GM21515 (cell line): ENCODE data around the gene ME3.

Source experiments
- ATAC-seq: cut with Tn5 transposase; IDR thresholded peaks from one replicate; pipeline ENCODE4 v1.9.1; 2021; ENCODE audit not compliant: unreplicated experiment

The ME3 gene

GRCh38 chr11:86497310-86497709 is 175.1 kb downstream of the ME3 start:
- ATAC-seq = no peak

DNA sequence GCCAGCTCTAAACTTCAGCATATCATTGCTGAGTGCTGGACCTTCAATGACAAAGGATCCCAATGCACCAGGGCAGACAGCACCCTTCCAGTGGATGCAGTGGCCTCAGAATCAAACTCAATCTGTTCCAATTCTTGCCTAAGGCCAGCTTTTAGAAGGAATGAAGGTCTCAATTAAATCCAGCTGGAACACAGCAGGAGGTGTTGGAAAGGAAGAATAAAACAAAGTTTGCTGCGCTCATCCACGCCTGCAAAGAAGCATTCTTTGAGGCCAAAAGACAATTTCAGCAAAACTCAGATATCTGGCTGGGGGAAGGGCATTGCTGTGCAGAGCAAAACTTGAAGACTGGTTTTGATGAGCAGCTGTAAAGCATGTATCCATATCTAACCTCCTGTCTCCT is 177.1 kb downstream of the ME3 start:
- no peak for ATAC-seq

- ATAC-seq = no peak
Measured at GRCh38 chr11:86492370-86493010, 179.9 kb downstream of the ME3 start.

DNA sequence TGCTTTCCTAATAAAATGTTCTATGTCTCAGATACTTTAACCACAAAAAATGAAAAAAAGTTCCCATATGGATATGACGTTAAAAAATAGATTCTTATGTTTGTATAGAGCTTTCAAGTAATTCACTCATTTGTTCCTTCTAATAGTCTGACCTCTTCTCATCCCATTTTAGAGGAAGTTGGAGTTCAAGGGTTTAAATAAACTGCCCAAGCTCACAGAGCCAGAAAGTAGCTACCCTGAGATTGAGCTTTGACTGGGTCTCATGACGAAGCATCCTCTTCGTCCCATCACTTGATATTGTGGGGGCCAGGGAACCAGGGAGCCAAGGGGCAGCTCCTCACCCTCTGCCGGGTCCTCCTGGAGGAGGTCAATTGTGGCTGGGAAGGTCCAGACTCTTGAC is 181.4 kb downstream of the ME3 start:
- no peak for ATAC-seq

GRCh38 chr11:86490582-86490981 is 181.8 kb downstream of the ME3 start:
- no peak for ATAC-seq

DNA sequence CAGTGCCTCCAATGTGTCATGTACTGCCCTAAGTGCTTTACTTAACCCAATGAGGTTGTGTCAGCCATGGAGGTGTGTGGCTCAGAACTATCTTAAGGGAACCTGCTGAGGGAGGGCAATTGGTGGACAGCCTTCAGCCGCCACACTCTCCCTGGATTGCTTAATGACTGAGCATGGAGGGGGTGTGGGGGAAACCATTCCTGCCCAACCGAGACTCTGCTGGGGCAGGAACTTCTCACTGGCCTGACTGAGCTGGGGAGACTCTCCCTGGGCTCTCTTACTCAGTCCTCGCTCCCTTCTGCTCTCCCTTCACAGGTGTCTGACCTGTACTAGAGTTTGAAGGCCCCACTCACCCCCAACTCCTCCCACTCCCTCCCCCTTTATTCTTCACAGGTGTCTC is 183.0 kb downstream of the ME3 start:
- no peak for ATAC-seq

DNA sequence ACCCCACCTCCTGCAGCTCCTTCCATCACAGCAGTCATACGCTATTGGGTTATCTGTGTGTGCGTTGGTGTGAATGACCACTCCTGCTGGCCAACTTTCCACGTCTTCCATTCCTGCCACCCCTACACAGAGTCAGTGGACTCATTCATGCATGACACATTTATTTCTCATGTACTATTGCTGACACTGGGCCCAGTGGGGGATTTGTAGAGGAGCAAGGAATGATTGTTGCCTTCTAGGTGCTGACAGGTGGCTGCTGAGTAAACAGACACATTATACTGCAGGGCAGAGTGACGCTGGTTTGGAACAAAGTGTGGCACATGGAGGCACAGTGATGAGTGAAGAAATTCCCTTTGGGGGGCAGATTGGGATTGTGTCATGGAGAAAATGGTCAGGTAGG is 183.9 kb downstream of the ME3 start:
- ATAC-seq = no peak

GRCh38 chr11:86487671-86488070 is 184.7 kb downstream of the ME3 start:
- no peak for ATAC-seq

DNA sequence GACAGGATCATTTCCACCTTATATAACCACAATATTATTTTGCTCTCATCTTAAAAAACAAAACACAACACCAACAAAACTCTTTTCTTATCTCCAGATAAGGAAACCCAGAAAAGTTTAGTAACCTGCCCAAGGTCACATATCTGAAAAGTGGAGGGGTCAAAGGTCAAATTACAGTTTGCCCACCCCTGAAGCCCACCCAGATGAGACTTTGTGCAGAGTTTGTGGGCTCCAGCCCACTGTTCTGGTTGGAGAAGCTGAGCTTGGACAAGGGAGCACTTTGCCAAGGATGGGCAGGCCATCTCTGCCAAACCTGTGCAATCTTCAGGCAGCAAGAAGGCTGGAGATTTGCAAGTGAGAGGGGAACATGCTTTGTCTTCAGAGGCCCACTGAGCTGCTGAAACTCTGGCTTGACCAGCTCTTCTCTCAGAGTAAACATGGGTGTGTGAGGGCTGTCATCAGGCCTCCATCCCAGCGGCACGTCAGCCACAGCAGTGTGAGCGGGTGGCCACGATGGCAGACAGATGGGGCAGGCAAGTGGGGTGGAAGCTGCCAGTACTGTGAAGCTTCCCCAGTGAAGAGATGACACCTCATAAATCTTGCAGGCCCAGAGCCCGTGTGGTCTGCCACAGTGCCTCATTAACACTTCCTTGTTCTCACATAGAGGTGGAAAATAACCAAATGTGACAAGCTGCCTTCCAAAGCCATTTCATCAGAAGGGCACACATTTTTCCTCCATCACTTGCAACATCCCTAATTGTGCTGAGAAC is 186.0 kb downstream of the ME3 start:
- no peak for ATAC-seq

GRCh38 chr11:86484795-86485166 is 187.6 kb downstream of the ME3 start:
- ATAC-seq = no peak

DNA sequence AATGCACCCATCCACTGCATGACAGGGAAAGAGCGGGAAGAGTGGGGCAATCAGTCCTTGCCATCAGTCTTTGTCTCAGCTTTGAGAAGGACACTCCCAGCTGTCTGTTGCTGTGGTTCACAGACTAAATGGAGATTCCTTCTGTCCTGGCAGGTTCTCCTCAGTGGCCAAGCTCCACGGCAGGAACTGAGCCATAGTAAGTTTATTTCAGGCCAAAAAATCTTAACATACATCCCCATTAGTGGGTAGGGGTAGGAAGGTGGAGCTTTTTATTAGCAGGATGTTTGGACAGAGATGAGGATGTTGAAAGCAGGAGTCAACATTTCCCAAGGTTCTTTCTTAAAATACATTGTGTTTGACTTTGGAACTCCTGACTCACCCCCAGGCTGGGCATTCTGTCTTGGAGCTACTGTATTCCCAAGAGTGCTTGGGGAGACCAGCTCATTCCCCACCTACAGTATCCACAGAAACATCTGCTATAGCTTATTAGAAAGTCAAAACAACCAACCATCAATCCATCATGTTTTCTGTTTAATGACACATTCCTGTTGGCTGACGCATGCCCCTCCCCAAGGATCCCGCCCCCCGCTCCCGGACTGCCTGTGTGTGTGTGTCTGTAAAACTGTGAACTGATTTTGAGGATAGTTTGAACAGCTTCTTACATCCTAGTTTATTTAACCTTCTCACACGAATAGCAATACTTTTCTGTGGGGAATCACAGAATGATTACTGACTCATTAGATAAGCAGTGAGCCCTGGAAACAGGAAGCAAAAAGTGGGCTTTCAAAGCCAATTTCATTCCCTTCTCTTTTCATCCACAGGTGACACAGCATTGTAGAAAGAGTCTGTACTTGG is 188.2 kb downstream of the ME3 start:
- no peak for ATAC-seq

DNA sequence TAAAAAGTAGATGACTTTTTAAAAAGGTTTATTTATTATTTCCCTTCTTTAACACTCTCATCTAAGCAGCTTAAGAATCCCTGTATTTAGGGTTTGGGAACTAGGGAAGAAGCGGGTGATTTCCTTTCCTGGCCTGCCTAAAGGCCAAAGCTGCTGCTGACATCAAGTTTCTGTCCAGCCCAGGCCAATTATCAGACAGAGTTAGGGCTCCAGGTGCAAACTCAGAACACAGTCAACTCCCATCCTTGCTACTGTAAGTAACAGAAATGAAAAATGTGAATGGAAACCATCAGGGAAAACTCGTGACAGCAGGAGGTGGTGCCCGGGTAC is 188.8 kb downstream of the ME3 start:
- no peak for ATAC-seq

DNA sequence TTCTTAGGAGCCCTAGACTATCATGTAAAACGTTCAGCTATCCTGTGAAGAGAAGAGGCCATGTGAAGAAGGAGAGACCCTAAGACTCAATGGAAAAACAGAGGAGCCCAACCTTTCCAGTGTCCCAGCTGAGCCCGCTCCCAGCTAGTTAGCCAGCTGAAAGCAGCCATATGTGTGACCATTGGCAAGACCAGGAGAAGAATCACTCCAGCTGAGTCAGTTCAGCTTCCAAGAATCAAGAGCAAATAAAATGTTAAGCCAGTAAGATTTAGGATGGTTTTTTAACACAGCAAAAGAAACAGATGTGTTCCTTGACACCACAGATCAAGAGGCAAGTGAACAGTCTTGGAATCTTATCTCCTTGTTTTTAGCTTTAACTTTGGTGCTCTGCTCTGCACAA is 189.7 kb downstream of the ME3 start:
- ATAC-seq = no peak

DNA sequence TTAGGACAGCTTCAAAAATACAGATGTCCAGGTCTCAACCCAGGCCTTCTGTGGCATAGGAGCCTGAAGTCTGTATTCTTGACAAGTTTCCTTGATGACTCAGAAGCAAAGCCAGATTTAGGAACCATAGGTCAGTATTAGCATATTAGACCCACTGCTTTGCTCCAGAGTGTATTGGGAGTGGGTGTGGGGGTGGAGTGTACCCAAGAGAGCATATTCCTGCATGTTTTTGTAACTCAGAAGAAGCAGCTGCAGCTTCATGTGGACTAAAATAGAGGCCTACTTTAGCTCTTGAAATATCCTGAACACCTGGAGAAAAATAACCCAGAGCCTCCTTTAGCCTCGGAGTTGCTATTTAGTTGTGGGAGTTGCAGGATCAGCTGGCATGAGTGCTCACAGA is 191.0 kb downstream of the ME3 start:
- no peak for ATAC-seq

GRCh38 chr11:86478348-86478747 is 194.1 kb downstream of the ME3 start:
- ATAC-seq = no peak

DNA sequence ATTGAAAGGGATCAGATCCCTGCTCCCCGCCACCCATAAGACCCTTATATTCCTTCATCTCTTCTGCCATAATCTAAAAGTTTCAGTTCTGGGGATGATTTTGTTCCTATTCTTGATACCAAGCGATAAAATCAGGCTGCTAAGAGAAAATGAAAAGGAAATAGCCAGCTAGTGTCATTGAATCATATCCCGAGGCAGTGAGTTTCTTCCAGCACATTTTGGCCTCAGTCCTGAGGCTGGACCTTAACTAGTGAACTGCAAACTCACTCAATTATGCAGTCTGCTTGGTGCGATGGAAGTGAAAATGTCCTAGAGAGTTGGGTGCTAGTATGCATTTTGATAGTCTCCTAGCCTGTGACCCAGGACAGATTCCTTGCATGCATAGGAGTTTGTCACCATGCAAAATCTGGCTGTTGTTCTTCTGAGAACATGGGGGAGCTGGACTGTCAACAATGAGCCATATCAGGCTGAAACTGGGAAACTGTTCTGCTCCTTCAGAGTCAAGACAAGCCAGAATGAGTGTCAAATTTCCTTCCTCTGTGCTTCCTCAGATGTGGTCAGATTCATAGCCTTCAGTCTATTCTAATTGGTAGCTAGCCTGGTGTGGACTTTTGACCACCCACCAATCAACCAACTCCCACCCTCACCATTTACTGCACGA is 194.8 kb downstream of the ME3 start:
- no peak for ATAC-seq

GRCh38 chr11:86476109-86476861 is 196.1 kb downstream of the ME3 start:
- no peak for ATAC-seq

DNA sequence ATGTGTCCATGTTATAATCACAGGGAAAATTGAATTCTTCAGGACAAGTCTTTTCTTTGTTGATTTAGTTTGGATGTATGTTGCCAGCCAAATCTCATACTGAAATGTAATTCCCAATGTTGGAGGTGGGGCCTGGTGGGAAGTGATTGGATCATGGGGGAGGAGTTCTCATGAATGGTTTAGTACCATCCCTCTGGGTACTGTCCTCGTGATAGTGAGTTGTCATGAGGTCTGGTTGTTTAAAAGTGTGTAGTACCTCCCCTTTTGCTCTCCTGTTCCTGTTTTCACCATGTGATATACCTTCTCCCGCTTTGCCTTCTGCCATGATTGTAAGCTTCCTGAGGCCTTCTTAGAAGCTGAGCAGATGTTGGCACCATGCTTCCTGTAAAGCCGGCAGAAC is 197.4 kb downstream of the ME3 start:
- ATAC-seq = no peak

GRCh38 chr11:86473991-86474833 is 198.2 kb downstream of the ME3 start:
- no peak for ATAC-seq
